HepG2 (cell line): ENCODE data around the gene ERICH6. TPM values are rescaled to one million over a fixed set of nuclear protein-coding genes. Genes with fewer than 3 reads are reported as not detected.
A peak's percentile ranks its signal among the peaks of the same experiment; 100 is the strongest.

Source experiments
- FOXO1 ChIP-seq: sonication (generic); formaldehyde crosslinking; IDR thresholded peaks from 2 replicates; pipeline ENCODE4 v1.4.0; 2020; ENCODE audit warnings: missing genetic modification reagents
- IRF2 ChIP-seq: IDR thresholded peaks from 2 replicates; pipeline ENCODE4 v1.6.1; 2018; ENCODE audit warnings: missing genetic modification reagents, missing compliant biosample characterization
- KLF9 ChIP-seq: IDR thresholded peaks from 2 replicates; pipeline ENCODE4 v1.6.1; 2016; ENCODE audit warnings: low read depth
- PITX1 ChIP-seq: sonication (generic); formaldehyde crosslinking; IDR thresholded peaks from 2 replicates; pipeline ENCODE4 v1.5.1; 2020; ENCODE audit warnings: mild to moderate bottlenecking, missing genetic modification reagents
- REL ChIP-seq: sonication (generic); formaldehyde crosslinking; conservative IDR thresholded peaks from 2 replicates; pipeline ENCODE4 v1.8.0; 2022; ENCODE audit warnings: mild to moderate bottlenecking, missing genetic modification reagents, moderate library complexity
- THYN1 ChIP-seq: sonication (generic); formaldehyde crosslinking; IDR thresholded peaks from 2 replicates; pipeline ENCODE4 v1.8.1; 2023; ENCODE audit warnings: low read depth, mild to moderate bottlenecking, moderate library complexity, missing genetic modification reagents, borderline replicate concordance
- ZNF546 ChIP-seq: sonication (generic); formaldehyde crosslinking; conservative IDR thresholded peaks from 2 replicates; pipeline ENCODE4 v1.8.1; 2023; ENCODE audit warnings: mild to moderate bottlenecking, missing genetic modification reagents
- ZNF552 ChIP-seq: sonication (generic); formaldehyde crosslinking; IDR thresholded peaks from 2 replicates; pipeline ENCODE4 v1.9.0; 2022; ENCODE audit warnings: missing genetic modification reagents, mild to moderate bottlenecking, borderline replicate concordance
- ZNF619 ChIP-seq: sonication (generic); formaldehyde crosslinking; IDR thresholded peaks from 2 replicates; pipeline ENCODE4 v1.4.0; 2020; ENCODE audit warnings: mild to moderate bottlenecking, missing genetic modification reagents
- ZSCAN9 ChIP-seq: IDR thresholded peaks from 2 replicates; pipeline ENCODE4 v1.6.1; 2016; ENCODE audit warnings: borderline replicate concordance
- polyA plus RNA-seq, 8 experiments: library from polyadenylated mRNA; depleted of rRNA in 3 of 8; stranded (reverse) in 7 of 8; unstranded in 1 of 8; fragments of >200 nt; fragmentation: Illumina TruSeq in 4 of 8; extraction: Trizol in 4 of 8; gene quantifications; 2 replicates each; pipeline versions ENCODE4 v1.2.1 to v1.2.3, GENCODE V29; 2011 to 2016; ENCODE audit warnings: low read depth in 4 of 8, missing spikeins in 1 of 8, mixed read lengths in 1 of 8; ENCODE audit not compliant: insufficient read depth in 1 of 8
- total RNA-seq, 5 experiments: library from RNA; depleted of rRNA; stranded (reverse); fragments of >200 nt; fragmentation: Illumina TruSeq; extraction: Trizol; gene quantifications; 2 replicates each; pipeline ENCODE4 v1.2.3, GENCODE V29; 2016; ENCODE audit warnings: low read depth in 1 of 5
- TF ChIP-seq, protein P1 (sequence below): sonication (generic); formaldehyde crosslinking; IDR thresholded peaks from 2 replicates; pipeline ENCODE4 v1.4.0; 2020; ENCODE audit warnings: missing genetic modification reagents, borderline replicate concordance
- TF ChIP-seq, protein P2 (sequence below): sonication (generic); formaldehyde crosslinking; IDR thresholded peaks from 2 replicates; pipeline ENCODE4 v1.8.0; 2022; ENCODE audit warnings: mild to moderate bottlenecking, missing genetic modification reagents; ENCODE audit not compliant: insufficient replicate concordance
- TF ChIP-seq, protein P3 (sequence below): sonication (generic); formaldehyde crosslinking; conservative IDR thresholded peaks from 2 replicates; pipeline ENCODE4 v1.4.0; 2020; ENCODE audit warnings: missing genetic modification reagents
- TF ChIP-seq, protein P4 (sequence below): sonication (generic); formaldehyde crosslinking; IDR thresholded peaks from 2 replicates; pipeline ENCODE4 v1.5.0; 2020; ENCODE audit warnings: mild to moderate bottlenecking, missing genetic modification reagents, borderline replicate concordance

ERICH6 gene
- total and polyA plus RNA-seq, 2 of the 13 experiments (the other 11 are each of a cell fraction or from before 2014, with no cell fraction given), result 0.03 TPM; not detected in 1

DNA sequence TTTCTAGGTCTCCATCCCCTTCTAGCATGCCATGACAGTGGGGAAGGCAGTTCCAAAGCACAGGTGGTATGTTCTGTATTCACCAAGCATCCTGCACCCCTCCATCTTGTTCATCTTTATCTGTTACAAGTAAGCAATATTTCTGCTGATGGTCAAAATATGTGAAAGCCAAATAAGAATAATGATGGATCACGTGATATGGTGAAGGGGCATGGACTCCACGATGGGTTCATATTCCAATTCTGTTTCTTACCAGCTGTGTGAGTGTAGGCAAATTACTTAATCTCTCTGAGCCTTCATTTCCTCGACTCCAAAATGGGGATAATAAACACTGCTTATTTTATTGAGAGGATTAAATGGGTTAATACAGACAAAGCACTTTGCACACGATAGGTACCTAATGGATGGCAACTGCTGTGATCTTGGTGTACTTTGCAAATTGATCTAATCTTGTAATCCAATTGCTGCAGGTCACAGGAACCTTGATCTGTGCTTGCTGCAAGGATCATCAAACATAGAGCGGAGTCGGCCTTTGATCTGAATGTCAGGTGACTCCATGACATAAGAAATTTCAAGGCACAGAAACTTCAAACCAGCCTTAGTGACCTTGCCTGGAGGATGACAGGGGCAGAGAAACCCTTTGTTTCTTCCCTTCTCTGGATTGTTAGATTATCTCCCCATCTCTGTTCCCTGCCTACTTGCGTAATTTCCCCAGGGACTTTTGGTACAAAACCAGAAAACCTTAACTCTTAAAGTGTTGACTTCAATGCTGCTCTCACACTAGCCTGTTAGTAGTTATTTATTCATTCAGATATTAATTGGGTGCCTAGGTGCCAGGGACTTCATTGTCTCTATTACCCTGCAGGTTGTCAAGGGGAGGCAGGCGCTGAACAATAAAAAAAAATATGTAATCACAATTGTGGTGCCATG lies 33.4 kb upstream of the ERICH6 start (continued):
- TF ChIP-seq, protein P1, sequence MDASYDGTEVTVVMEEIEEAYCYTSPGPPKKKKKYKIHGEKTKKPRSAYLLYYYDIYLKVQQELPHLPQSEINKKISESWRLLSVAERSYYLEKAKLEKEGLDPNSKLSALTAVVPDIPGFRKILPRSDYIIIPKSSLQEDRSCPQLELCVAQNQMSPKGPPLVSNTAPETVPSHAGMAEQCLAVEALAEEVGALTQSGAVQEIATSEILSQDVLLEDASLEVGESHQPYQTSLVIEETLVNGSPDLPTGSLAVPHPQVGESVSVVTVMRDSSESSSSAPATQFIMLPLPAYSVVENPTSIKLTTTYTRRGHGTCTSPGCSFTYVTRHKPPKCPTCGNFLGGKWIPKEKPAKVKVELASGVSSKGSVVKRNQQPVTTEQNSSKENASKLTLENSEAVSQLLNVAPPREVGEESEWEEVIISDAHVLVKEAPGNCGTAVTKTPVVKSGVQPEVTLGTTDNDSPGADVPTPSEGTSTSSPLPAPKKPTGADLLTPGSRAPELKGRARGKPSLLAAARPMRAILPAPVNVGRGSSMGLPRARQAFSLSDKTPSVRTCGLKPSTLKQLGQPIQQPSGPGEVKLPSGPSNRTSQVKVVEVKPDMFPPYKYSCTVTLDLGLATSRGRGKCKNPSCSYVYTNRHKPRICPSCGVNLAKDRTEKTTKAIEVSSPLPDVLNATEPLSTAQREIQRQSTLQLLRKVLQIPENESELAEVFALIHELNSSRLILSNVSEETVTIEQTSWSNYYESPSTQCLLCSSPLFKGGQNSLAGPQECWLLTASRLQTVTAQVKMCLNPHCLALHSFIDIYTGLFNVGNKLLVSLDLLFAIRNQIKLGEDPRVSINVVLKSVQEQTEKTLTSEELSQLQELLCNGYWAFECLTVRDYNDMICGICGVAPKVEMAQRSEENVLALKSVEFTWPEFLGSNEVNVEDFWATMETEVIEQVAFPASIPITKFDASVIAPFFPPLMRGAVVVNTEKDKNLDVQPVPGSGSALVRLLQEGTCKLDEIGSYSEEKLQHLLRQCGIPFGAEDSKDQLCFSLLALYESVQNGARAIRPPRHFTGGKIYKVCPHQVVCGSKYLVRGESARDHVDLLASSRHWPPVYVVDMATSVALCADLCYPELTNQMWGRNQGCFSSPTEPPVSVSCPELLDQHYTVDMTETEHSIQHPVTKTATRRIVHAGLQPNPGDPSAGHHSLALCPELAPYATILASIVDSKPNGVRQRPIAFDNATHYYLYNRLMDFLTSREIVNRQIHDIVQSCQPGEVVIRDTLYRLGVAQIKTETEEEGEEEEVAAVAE (CRISPR knock-in tag), result no peak
- no peak for TF ChIP-seq ZNF619 (CRISPR knock-in tag)
- TF ChIP-seq IRF2 (CRISPR knock-in tag), result peak; percentile 88
- TF ChIP-seq, protein P2, sequence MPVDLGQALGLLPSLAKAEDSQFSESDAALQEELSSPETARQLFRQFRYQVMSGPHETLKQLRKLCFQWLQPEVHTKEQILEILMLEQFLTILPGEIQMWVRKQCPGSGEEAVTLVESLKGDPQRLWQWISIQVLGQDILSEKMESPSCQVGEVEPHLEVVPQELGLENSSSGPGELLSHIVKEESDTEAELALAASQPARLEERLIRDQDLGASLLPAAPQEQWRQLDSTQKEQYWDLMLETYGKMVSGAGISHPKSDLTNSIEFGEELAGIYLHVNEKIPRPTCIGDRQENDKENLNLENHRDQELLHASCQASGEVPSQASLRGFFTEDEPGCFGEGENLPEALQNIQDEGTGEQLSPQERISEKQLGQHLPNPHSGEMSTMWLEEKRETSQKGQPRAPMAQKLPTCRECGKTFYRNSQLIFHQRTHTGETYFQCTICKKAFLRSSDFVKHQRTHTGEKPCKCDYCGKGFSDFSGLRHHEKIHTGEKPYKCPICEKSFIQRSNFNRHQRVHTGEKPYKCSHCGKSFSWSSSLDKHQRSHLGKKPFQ, result no peak
- TF ChIP-seq ZSCAN9 (CRISPR knock-in tag), result peak; percentile 66; the same call in 1 of the 2 replicates
- peak; percentile 98 for TF ChIP-seq PITX1 (CRISPR knock-in tag)
- no peak for TF ChIP-seq KLF9 (CRISPR knock-in tag)
- TF ChIP-seq, protein P3, sequence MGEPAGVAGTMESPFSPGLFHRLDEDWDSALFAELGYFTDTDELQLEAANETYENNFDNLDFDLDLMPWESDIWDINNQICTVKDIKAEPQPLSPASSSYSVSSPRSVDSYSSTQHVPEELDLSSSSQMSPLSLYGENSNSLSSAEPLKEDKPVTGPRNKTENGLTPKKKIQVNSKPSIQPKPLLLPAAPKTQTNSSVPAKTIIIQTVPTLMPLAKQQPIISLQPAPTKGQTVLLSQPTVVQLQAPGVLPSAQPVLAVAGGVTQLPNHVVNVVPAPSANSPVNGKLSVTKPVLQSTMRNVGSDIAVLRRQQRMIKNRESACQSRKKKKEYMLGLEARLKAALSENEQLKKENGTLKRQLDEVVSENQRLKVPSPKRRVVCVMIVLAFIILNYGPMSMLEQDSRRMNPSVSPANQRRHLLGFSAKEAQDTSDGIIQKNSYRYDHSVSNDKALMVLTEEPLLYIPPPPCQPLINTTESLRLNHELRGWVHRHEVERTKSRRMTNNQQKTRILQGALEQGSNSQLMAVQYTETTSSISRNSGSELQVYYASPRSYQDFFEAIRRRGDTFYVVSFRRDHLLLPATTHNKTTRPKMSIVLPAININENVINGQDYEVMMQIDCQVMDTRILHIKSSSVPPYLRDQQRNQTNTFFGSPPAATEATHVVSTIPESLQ (CRISPR knock-in tag), result no peak
- TF ChIP-seq, protein P4, sequence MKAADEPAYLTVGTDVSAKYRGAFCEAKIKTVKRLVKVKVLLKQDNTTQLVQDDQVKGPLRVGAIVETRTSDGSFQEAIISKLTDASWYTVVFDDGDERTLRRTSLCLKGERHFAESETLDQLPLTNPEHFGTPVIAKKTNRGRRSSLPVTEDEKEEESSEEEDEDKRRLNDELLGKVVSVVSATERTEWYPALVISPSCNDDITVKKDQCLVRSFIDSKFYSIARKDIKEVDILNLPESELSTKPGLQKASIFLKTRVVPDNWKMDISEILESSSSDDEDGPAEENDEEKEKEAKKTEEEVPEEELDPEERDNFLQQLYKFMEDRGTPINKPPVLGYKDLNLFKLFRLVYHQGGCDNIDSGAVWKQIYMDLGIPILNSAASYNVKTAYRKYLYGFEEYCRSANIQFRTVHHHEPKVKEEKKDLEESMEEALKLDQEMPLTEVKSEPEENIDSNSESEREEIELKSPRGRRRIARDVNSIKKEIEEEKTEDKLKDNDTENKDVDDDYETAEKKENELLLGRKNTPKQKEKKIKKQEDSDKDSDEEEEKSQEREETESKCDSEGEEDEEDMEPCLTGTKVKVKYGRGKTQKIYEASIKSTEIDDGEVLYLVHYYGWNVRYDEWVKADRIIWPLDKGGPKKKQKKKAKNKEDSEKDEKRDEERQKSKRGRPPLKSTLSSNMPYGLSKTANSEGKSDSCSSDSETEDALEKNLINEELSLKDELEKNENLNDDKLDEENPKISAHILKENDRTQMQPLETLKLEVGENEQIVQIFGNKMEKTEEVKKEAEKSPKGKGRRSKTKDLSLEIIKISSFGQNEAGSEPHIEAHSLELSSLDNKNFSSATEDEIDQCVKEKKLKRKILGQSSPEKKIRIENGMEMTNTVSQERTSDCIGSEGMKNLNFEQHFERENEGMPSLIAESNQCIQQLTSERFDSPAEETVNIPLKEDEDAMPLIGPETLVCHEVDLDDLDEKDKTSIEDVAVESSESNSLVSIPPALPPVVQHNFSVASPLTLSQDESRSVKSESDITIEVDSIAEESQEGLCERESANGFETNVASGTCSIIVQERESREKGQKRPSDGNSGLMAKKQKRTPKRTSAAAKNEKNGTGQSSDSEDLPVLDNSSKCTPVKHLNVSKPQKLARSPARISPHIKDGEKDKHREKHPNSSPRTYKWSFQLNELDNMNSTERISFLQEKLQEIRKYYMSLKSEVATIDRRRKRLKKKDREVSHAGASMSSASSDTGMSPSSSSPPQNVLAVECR (CRISPR knock-in tag), result peak; percentile 50; the same call in 1 of the 2 replicates
- no peak for TF ChIP-seq THYN1 (CRISPR knock-in tag)
- peak; percentile 89 for TF ChIP-seq FOXO1 (CRISPR knock-in tag)
- TF ChIP-seq ZNF546, result no peak
- TF ChIP-seq ZNF552 (CRISPR knock-in tag), result no peak
- TF ChIP-seq REL (CRISPR knock-in tag), result no peak
